ENCODE results near the gene TMEM232.

TMEM232 gene

GRCh38 chr5:110510146-110510545 lies 216.3 kb downstream of the TMEM232 start:
- H3K36me3 ChIP-seq (ENCODE audit: control insufficient read depth, insufficient read depth, low read length), result no peaks in the 10 kb centered on the region
- H3K4me1 ChIP-seq (ENCODE audit: control insufficient read depth, insufficient read depth, low read length), result peaks cover 8% of the 10 kb centered on the region
- H3K27ac ChIP-seq (ENCODE audit: low read depth, low read length), result 0 out of 2 replicates have a peak overlapping the region, but pooled peaks have one; percentile 60
- no peaks in the 10 kb centered on the region for H3K27me3 ChIP-seq (ENCODE audit: control insufficient read depth, insufficient read depth, low read length)
- no peak overlapping the region for H3K4me3 ChIP-seq (ENCODE audit: low read depth, low read length)
- no peaks in the 10 kb centered on the region for H3K9me3 ChIP-seq (ENCODE audit: control insufficient read depth, insufficient read depth, low read depth, low read length)
- H3K9ac ChIP-seq (ENCODE audit: low read length), result no peak overlapping the region

GRCh38 chr5:110507972-110508371 lies 218.5 kb downstream of the TMEM232 start:
- H3K9ac ChIP-seq (ENCODE audit: low read length), result no peak overlapping the region
- H3K27ac ChIP-seq (ENCODE audit: low read depth, low read length), result no peak overlapping the region
- H3K9me3 ChIP-seq (ENCODE audit: control insufficient read depth, insufficient read depth, low read depth, low read length), result no peaks in the 10 kb centered on the region
- H3K4me3 ChIP-seq (ENCODE audit: low read depth, low read length), result no peak overlapping the region
- H3K27me3 ChIP-seq (ENCODE audit: control insufficient read depth, insufficient read depth, low read length), result no peaks in the 10 kb centered on the region
- H3K36me3 ChIP-seq (ENCODE audit: control insufficient read depth, insufficient read depth, low read length), result no peaks in the 10 kb centered on the region
- peaks cover 8% of the 10 kb centered on the region for H3K4me1 ChIP-seq (ENCODE audit: control insufficient read depth, insufficient read depth, low read length)

- no peaks in the 10 kb centered on the region for H3K36me3 ChIP-seq (ENCODE audit: control insufficient read depth, insufficient read depth, low read length)
- H3K9ac ChIP-seq (ENCODE audit: low read length), result no peak overlapping the region
- H3K27ac ChIP-seq (ENCODE audit: low read depth, low read length), result no peak overlapping the region
- H3K27me3 ChIP-seq (ENCODE audit: control insufficient read depth, insufficient read depth, low read length), result no peaks in the 10 kb centered on the region
- no peaks in the 10 kb centered on the region for H3K9me3 ChIP-seq (ENCODE audit: control insufficient read depth, insufficient read depth, low read depth, low read length)
- peaks cover 8% of the 10 kb centered on the region for H3K4me1 ChIP-seq (ENCODE audit: control insufficient read depth, insufficient read depth, low read length)
- H3K4me3 ChIP-seq (ENCODE audit: low read depth, low read length), result no peak overlapping the region
These were observed 220.1 kb downstream of the TMEM232 start for GRCh38 chr5:110506378-110506777.

GRCh38 chr5:110496276-110496675 lies 230.2 kb downstream of the TMEM232 start:
- Histone ChIP-seq H3K4me1 (ENCODE audit: control insufficient read depth, insufficient read depth, low read length) (no peaks in the 10 kb centered on the region), H3K9me3 (ENCODE audit: control insufficient read depth, insufficient read depth, low read depth, low read length) (no peaks in the 10 kb centered on the region), H3K27me3 (ENCODE audit: control insufficient read depth, insufficient read depth, low read length) (no peaks in the 10 kb centered on the region)

GRCh38 chr5:110492446-110492845 lies 234.0 kb downstream of the TMEM232 start:
- Histone ChIP-seq H3K4me3 (ENCODE audit: low read depth, low read length) (no peak overlapping the region), H3K9ac (ENCODE audit: low read length) (no peak overlapping the region), H3K27me3 (ENCODE audit: control insufficient read depth, insufficient read depth, low read length) (no peaks in the 10 kb centered on the region)

More at GRCh38 chr5:110496276-110496675, 230.2 kb downstream of the TMEM232 start:
- Histone ChIP-seq H3K9ac (ENCODE audit: low read length) (no peak overlapping the region), H3K36me3 (ENCODE audit: control insufficient read depth, insufficient read depth, low read length) (no peaks in the 10 kb centered on the region), H3K27ac (ENCODE audit: low read depth, low read length) (no peak overlapping the region), H3K4me3 (ENCODE audit: low read depth, low read length) (no peak overlapping the region)

DNA sequence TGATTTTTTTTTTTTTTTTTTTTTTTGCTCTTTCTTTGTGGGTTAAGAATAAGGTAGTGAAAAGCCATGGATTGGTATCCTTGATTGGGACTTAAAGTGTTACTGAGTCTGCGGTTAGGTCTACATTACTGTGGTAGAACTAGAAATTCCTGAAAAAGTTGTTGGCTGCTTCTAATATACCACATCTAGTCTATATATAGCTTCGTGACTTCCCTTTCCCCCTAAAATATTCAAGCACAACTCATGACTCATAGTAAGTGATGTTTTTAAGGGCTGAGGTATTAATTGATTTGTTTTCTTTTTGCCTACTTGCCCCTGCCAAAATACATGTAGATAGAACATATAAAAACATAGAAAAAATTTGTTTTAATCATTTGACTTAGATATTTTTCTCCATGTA lies 247.6 kb downstream of the TMEM232 start:
- no peak overlapping the region for H3K4me3 ChIP-seq (ENCODE audit: low read depth, low read length)
- H3K36me3 ChIP-seq (ENCODE audit: control insufficient read depth, insufficient read depth, low read length), result no peaks in the 10 kb centered on the region
- peaks cover 14% of the 10 kb centered on the region; the same call in 1 of the 2 replicates for H3K4me1 ChIP-seq (ENCODE audit: control insufficient read depth, insufficient read depth, low read length)
- H3K27me3 ChIP-seq (ENCODE audit: control insufficient read depth, insufficient read depth, low read length), result no peaks in the 10 kb centered on the region
- no peaks in the 10 kb centered on the region for H3K9me3 ChIP-seq (ENCODE audit: control insufficient read depth, insufficient read depth, low read depth, low read length)
- no peak overlapping the region for H3K27ac ChIP-seq (ENCODE audit: low read depth, low read length)
- H3K9ac ChIP-seq (ENCODE audit: low read length), result no peak overlapping the region

More at GRCh38 chr5:110492446-110492845, 234.0 kb downstream of the TMEM232 start:
- Histone ChIP-seq H3K36me3 (ENCODE audit: control insufficient read depth, insufficient read depth, low read length) (no peaks in the 10 kb centered on the region), H3K27ac (ENCODE audit: low read depth, low read length) (no peak overlapping the region), H3K9me3 (ENCODE audit: control insufficient read depth, insufficient read depth, low read depth, low read length) (no peaks in the 10 kb centered on the region), H3K4me1 (ENCODE audit: control insufficient read depth, insufficient read depth, low read length) (no peaks in the 10 kb centered on the region)

- no peak overlapping the region for H3K4me3 ChIP-seq (ENCODE audit: low read depth, low read length)
- peaks cover 14% of the 10 kb centered on the region; the same call in 1 of the 2 replicates for H3K4me1 ChIP-seq (ENCODE audit: control insufficient read depth, insufficient read depth, low read length)
- no peaks in the 10 kb centered on the region for H3K36me3 ChIP-seq (ENCODE audit: control insufficient read depth, insufficient read depth, low read length)
- H3K27me3 ChIP-seq (ENCODE audit: control insufficient read depth, insufficient read depth, low read length), result no peaks in the 10 kb centered on the region
- no peaks in the 10 kb centered on the region for H3K9me3 ChIP-seq (ENCODE audit: control insufficient read depth, insufficient read depth, low read depth, low read length)
- no peak overlapping the region for H3K27ac ChIP-seq (ENCODE audit: low read depth, low read length)
- H3K9ac ChIP-seq (ENCODE audit: low read length), result no peak overlapping the region
These were observed 248.6 kb downstream of the TMEM232 start for GRCh38 chr5:110477911-110478310.

GRCh38 chr5:110476164-110476563 lies 250.3 kb downstream of the TMEM232 start:
- H3K9ac ChIP-seq (ENCODE audit: low read length), result no peak overlapping the region
- H3K27me3 ChIP-seq (ENCODE audit: control insufficient read depth, insufficient read depth, low read length), result no peaks in the 10 kb centered on the region
- H3K36me3 ChIP-seq (ENCODE audit: control insufficient read depth, insufficient read depth, low read length), result no peaks in the 10 kb centered on the region
- no peak overlapping the region for H3K4me3 ChIP-seq (ENCODE audit: low read depth, low read length)
- H3K27ac ChIP-seq (ENCODE audit: low read depth, low read length), result no peak overlapping the region
- no peaks in the 10 kb centered on the region for H3K9me3 ChIP-seq (ENCODE audit: control insufficient read depth, insufficient read depth, low read depth, low read length)
- peaks cover 14% of the 10 kb centered on the region; the same call in 1 of the 2 replicates for H3K4me1 ChIP-seq (ENCODE audit: control insufficient read depth, insufficient read depth, low read length)

GRCh38 chr5:110475529-110475928 lies 250.9 kb downstream of the TMEM232 start:
- Histone ChIP-seq H3K4me1 (ENCODE audit: control insufficient read depth, insufficient read depth, low read length) (peaks cover 14% of the 10 kb centered on the region; the same call in 1 of the 2 replicates), H3K27ac (ENCODE audit: low read depth, low read length) (no peak overlapping the region), H3K36me3 (ENCODE audit: control insufficient read depth, insufficient read depth, low read length) (no peaks in the 10 kb centered on the region), H3K9me3 (ENCODE audit: control insufficient read depth, insufficient read depth, low read depth, low read length) (no peaks in the 10 kb centered on the region), H3K9ac (ENCODE audit: low read length) (no peak overlapping the region), H3K4me3 (ENCODE audit: low read depth, low read length) (no peak overlapping the region), H3K27me3 (ENCODE audit: control insufficient read depth, insufficient read depth, low read length) (no peaks in the 10 kb centered on the region)

DNA sequence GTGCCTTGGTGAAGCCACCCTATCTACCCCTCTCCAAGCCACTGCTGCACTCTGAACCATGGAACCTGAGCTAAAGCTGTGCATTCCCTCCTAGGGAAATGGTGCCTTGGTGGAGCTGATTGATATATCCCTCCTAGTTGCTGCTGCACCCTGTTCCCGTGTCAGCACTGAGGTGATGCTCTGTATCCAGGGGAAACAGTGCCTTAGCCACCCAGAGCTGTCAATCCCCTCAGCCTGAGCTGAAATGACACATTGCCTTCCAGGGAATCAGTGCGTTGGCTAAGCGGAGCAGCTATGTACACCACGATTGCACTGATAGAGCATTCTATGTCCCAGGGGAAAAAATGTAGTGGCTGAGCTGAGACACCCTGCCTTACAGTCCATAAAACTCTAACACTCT lies 257.0 kb downstream of the TMEM232 start:
- Histone ChIP-seq H3K36me3 (ENCODE audit: control insufficient read depth, insufficient read depth, low read length) (no peaks in the 10 kb centered on the region), H3K27ac (ENCODE audit: low read depth, low read length) (no peak overlapping the region)

GRCh38 chr5:110463106-110463505 lies 263.4 kb downstream of the TMEM232 start:
- Histone ChIP-seq H3K27ac (ENCODE audit: low read depth, low read length) (no peak overlapping the region), H3K4me3 (ENCODE audit: low read depth, low read length) (no peak overlapping the region), H3K9ac (ENCODE audit: low read length) (no peak overlapping the region), H3K9me3 (ENCODE audit: control insufficient read depth, insufficient read depth, low read depth, low read length) (no peaks in the 10 kb centered on the region), H3K4me1 (ENCODE audit: control insufficient read depth, insufficient read depth, low read length) (no peaks in the 10 kb centered on the region; the same call in 1 of the 2 replicates), H3K27me3 (ENCODE audit: control insufficient read depth, insufficient read depth, low read length) (no peaks in the 10 kb centered on the region), H3K36me3 (ENCODE audit: control insufficient read depth, insufficient read depth, low read length) (no peaks in the 10 kb centered on the region)

More for the DNA sequence above, 257.0 kb downstream of the TMEM232 start:
- Histone ChIP-seq H3K4me1 (ENCODE audit: control insufficient read depth, insufficient read depth, low read length) (no peaks in the 10 kb centered on the region), H3K4me3 (ENCODE audit: low read depth, low read length) (no peak overlapping the region), H3K9ac (ENCODE audit: low read length) (no peak overlapping the region), H3K27me3 (ENCODE audit: control insufficient read depth, insufficient read depth, low read length) (no peaks in the 10 kb centered on the region), H3K9me3 (ENCODE audit: control insufficient read depth, insufficient read depth, low read depth, low read length) (0 out of 2 replicates have a peak, but pooled peaks cover 5% of the 10 kb centered on the region)
